Right kidney (tissue), 1 donor: ENCODE data around the gene KLK5.

Source experiments
- DNase-seq: peaks from one replicate; pipeline ENCODE4 v3.0.0-alpha.2; 2016

The KLK5 gene

DNA sequence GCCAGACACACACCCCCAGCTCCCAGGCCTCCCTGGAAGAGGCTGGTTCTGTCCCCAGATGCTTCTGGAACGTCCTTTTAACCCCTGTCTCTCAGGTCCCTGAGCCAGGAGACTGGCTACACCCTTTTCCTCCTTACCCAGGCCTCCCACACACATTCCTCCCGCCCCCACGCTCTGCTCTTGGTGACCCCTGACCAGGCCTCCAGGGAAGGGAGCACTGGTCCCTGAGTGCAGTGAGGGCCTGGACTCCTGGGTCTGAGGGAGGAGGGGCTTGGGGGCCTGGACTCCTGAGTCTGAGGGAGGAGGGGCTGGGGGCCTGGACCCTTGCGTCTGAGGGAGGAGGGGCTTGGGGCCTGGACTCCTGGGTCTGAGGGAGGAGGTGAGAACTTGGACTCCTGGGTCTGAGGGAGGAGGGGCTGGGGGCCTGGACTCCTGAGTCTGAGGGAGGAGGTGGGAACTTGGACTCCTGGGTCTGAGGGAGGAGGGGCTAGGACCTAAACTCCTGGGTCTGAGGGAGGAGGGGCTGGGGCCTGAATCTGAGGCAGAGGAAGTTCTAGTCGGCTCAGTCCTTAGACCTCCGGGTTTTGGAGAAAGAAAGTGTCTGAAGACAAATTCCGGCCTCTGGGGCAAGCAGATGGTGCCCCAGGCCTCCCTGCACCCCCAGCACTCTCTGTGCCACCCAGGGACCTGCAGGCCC lies 16.0 kb upstream of the KLK5 start:
- no peak for DNase-seq

DNA sequence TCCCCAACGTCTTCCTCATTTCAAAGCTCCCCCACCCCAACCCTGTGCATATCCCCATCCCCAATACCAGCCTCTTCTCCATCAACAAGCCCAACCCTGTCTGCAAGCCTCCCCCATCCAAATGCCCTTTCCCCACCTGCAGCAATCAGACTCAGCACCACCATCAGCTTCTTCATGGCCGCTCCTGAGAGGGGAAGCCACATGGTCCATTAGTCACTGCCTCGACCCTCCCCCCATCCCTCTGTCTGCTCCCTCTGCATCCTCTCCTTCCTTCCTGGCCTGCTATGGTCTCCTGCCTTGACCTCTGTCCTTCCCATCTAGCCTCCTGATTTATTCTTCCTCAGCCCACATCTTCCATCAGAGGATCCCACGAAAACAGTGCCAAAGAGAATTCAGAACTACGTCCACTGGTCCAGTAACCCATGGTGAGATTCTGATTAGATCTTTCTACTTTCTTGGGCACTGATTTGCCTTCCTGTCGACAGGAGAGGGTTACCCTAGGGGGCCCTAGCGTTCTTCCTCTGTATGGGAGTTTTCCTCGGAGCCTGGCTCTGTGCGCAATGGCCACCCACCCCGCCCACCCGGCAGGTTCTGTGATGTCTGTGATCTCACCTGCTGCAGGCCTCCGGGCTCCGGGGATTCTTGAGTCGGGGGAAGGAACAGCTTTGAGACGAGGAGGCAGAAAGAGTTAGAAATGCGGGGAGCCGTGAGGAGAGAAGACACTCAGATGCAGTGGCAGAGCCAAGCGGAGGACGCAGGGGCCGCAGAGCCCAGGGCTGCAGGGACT lies 15.3 kb upstream of the KLK5 start:
- peak; percentile 57 for DNase-seq

- DNase-seq = no peak
These were observed 11.4 kb upstream of the KLK5 start for GRCh38 chr19:50964266-50964665.

- no peak for DNase-seq
These were observed 10.5 kb upstream of the KLK5 start for GRCh38 chr19:50963381-50963780.

GRCh38 chr19:50962245-50962644 lies 9.4 kb upstream of the KLK5 start:
- DNase-seq = no peak

DNA sequence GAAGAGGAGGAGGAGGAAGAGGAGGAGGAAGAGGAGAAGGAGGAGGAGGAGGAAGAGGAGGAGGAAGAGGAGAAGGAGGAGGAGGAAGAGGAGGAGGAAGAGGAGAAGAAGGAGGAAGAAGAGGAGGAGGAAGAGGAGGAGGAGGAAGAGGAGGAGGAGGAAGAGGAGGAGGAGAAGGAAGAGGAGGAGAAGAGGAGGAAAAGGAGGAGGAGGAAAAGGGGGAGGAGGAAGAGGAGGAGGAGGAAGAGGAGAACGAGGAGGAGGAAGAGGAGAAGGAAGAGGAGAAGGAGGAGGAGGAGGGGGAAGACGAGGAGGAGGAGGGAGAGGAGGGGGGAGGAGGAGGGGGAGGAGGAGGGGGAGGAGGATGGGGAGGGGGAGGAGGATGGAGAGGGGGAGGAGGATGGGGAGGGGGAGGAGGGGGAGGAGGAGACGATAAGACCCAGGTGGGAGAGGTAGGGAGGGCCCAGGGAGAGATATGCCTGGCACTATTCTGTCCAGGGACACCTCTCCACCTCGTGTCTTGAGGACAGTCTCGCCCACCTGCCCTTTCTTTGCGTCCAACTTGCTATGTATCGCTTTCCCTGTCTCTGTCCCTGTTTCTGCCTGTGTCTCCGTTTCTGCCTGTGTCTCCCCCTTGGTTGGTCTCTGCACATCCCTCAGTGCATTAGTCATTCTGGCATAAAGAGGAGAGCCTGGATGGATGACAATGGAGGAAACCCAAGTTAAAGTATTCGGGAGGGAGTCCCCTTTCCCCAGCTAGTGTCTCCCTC lies 7.1 kb upstream of the KLK5 start:
- DNase-seq = no peak

DNA sequence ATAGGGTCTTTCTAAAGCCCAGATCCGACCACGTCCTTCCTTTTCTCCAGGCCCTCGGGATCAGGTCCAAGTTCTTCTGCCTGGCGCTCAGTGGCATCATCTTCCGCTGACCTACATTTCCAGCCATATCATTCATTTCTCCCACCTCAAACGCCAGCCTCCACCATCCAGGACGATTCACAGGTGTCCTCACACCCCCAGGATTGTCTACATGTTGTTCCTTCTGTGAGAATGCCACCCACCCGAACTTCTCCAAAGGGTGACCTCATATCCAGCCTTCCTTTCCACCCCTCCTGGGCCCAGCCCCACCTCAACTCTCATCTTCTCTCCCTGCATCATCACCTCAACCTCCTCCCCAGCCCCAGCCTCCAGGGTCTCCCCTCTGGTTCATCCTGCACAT lies 4.7 kb upstream of the KLK5 start:
- DNase-seq = no peak

- no peak for DNase-seq
These were observed 3.0 kb downstream of the KLK5 start for GRCh38 chr19:50949861-50950260.

- DNase-seq = no peak
These were observed 5.7 kb downstream of the KLK5 start for GRCh38 chr19:50947123-50947522.

DNA sequence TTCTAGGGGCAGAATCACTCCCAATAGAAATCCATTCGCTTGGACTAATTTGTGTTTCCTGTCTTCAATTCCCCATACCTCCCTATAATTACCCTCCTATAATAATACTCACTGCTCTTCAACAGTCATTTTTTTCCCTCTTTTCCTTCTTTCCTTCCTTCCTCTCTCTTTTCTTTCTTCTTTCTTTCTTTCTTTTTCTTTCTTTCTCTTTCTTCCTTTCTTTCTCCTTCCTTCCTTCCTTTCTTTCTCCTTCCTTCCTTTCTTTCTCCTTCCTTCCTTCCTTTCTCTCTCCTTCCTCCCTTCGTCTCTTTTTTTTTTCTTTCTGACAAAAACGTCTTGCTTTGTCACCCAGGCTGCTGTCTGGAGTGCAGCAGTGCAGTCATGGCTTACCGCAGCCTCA lies 8.0 kb downstream of the KLK5 start:
- no peak for DNase-seq

DNA sequence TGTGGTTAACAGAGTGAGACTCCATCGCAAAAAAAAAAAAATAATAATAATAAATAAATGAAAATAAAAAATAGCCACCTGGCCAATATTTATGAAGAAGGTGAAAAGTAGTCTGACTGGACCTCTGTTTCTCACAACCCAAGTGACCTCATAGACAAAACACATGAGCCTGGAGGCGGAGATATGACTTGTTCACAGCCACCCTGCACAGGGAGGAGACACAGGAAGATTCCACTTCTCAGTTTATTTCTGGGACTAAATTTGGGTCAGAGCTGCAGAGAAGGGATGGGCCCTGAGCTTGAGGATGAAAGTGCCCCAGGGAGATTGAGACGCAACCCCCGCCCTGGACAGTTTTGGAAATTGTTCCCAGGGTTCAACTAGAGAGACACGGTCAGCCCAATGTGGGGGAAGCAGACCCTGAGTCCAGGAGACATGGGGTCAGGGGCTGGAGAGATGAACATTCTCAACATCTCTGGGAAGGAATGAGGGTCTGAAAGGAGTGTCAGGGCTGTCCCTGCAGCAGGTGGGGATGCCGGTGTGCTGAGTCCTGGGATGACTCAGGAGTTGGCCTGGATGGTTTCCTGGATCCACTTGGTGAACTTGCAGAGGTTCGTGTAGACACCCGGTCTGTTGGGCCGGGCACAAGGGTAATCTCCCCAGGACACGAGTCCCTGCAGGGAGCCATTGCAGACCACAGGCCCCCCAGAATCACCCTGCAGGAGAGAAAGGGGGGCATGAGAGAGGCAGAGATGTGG lies 9.6 kb downstream of the KLK5 start:
- DNase-seq = no peak

GRCh38 chr19:50939596-50939995 lies 13.2 kb downstream of the KLK5 start:
- DNase-seq = no peak

- no peak for DNase-seq
These were observed 19.2 kb downstream of the KLK5 start for GRCh38 chr19:50933640-50934039.

DNA sequence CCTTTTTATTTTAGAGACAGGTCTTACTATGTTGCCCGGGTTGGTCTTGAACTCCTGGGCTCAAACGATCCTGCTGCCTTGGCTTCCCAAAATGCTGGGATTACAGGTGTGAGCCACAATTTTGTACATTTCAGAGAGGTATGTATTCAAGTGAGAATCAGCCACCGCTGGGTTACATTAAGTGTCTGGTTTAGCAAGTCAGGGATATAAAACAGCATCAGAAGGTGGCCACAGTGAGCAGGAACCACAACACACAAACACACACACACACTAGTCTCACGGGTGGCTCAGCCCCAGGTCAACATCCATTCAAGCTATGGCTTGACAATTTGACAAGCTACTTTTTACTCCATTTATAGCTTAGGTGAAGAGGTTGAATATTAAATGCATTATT lies 20.2 kb downstream of the KLK5 start:
- DNase-seq = no peak

DNA sequence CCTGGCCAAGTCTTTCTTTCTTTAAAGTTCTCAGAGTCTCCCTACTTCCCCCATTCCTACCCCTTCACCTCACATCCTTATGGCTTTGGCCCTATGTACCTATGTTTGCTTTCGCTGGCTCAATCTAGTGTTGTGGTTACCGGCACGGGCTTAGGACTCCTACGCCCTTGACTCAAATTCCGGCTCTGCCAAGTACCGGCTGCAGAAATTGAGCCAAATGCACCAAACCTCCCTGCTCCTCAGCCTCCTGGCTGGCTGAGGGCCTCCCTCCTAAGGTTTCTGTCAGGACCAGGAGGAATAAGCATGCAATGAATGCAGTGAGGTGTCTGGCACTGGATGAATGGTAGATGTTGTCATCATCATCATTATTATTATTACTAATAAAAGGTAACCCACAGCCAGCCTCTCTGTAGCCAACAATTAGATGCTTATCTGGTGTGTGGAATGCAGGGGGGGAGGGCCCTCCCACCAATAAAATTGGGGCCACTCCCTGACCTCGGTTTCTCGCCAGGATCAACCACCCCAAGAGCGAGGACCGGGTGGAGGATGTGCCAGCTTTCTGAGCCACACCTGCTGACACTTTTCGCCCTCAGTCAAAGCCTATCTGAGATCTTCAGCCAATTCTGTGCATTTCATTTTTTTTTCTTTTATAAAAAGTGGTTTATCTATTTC lies 20.7 kb downstream of the KLK5 start:
- DNase-seq = no peak

- DNase-seq = no peak
These were observed 21.8 kb downstream of the KLK5 start for GRCh38 chr19:50931023-50931422.

DNA sequence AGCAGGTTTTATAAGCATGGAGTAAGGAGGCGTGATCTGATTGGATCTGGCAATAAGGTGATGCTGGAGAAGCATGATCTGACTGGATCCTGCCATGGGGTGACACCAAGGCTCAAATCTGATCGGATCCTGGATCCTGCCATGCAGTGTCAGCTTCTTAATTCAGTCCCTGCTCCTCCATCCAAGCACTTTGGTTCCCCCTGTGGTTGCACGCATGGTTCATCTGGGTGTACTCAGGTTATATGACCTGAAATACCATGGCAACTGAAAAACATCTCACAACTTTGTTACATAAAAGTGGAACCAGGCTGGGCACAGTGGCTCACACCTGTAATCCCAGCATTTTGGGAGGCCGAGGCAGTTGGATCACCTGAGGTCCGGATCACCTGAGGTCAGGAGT lies 24.0 kb downstream of the KLK5 start:
- no peak for DNase-seq

- no peak for DNase-seq
These were observed 26.7 kb downstream of the KLK5 start for GRCh38 chr19:50926144-50926543.

DNA sequence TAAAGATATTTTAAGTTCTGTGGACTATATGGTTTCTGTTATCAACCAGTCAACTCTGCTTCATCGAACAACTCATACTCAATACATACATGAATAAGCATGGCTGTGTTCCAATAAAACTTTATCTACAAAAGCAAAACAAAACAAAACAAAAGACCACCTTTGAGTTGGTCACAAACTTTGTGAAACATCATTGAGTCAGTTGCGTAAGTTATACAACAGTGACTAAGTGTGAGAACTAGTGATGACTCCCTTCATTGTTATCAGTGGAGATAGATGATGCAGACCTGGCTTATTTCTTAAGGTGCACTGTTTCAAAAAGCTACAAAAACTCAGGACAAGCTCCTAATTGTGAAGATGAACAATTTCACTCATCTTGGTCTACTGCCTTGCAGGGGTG lies 27.1 kb downstream of the KLK5 start:
- DNase-seq = no peak

GRCh38 chr19:50924586-50924985 lies 28.3 kb downstream of the KLK5 start:
- DNase-seq = no peak

DNA sequence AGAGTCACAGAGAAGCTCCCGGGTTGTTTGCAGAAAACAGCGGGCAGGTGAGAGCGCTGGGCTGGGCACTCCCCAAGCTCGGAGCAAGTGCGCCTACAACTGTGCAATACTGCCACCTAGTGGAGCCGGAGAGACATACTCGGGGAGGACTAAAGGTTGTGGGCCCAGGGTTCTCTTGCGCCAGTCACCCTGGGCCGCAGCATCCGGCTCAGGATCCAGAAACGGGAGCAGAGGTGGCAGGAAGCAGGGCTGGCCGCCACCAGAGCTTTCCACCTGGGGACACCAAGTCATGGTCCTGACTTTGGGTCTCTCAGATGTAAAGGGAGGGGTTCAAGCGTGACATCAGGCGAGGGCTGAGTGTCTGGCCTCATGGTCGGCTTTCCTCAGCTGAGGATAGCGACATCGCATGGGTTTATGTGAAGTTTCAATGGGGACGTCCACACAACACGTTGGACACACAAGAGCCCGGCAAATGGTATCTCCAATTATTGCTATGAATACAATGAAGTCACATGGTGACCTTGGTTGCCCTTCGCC lies 30.5 kb downstream of the KLK5 start:
- DNase-seq = peak; percentile 59
